Measurements from ENCODE around the gene CLCN7. TPM values are rescaled to one million over a fixed set of nuclear protein-coding genes. Genes with fewer than 3 reads are reported as not detected.

CLCN7 gene
- total and polyA plus RNA-seq, 9 of the 15 experiments (the other 6 are each of a cell fraction or from before 2014, with no cell fraction given), result 0.06 to 126 (median 18.7) TPM

DNA sequence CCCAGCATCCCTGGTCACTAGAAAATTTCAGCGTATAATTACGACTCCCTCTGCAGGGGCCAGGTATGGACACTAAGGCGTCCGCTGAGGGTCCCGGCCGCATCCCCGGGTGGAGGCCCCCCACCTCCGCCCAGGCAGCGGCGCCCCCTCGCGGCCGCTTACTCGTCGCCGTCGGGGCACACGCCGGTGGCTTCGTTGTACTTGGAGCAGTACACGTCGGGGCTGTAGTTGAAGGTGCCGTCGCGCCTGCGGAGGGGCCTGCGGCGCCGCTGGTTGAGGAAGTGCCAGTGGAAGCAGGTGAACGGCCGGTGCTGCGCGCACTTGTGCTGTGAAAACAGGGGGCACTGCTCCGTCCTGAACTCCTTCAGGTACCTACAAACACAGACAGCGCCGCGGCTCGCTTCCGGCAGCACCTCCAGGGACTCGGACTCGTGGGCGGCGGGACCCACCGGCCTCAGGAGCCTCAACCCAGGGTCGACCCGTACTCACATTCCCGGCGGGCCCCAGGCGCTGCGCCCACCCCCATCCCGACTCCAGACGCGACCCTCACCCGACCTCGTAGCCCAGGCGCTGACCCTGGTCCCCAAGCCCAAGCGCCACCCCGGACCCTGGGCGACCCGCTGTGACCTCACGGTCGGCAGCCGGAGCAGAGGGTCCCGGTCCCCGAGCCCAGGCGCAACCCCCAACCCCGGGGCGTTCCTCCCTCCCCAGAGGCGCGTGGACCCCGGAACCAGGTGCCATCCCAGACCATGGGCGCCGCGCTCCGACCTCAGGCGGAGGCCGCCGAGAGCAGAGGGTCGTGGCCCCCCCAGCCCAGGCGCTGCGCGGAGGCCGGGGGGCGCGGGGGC is 60.9 kb downstream of the CLCN7 start (continued):
- TF ChIP-seq, protein P1, sequence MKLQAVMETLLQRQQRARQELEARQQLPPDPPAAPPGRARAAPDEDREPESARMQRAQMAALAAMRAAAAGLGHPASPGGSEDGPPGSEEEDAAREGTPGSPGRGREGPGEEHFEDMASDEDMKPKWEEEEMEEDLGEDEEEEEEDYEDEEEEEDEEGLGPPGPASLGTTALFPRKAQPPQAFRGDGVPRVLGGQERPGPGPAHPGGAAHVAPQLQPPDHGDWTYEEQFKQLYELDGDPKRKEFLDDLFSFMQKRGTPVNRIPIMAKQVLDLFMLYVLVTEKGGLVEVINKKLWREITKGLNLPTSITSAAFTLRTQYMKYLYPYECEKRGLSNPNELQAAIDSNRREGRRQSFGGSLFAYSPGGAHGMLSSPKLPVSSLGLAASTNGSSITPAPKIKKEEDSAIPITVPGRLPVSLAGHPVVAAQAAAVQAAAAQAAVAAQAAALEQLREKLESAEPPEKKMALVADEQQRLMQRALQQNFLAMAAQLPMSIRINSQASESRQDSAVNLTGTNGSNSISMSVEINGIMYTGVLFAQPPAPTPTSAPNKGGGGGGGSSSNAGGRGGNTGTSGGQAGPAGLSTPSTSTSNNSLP (IDR thresholded peaks at IDR 0.05; ENCODE audit: borderline replicate concordance, low read depth, low read length), result no peak
- TF ChIP-seq TEAD1 (CRISPR knock-in tag; IDR thresholded peaks at IDR 0.05), result no peak
- peak; percentile 15 for TF ChIP-seq TAF1 (IDR thresholded peaks at IDR 0.05; ENCODE audit: control insufficient read depth, extremely low read depth, insufficient read depth, low read length, severe bottlenecking)
- no peak for TF ChIP-seq ILF3 (IDR thresholded peaks at IDR 0.05; ENCODE audit: borderline replicate concordance)
- TF ChIP-seq HMG20B (CRISPR knock-in tag; IDR thresholded peaks at IDR 0.05), result no peak
- TF ChIP-seq ZNF696 (CRISPR knock-in tag; conservative IDR thresholded peaks at IDR 0.05), result no peak
- no peak for TF ChIP-seq PTBP1 (IDR thresholded peaks at IDR 0.05; ENCODE audit: low read depth, low read length)
- no peak for TF ChIP-seq PHF20 (IDR thresholded peaks at IDR 0.05; ENCODE audit: partially characterized antibody)
- no peak for TF ChIP-seq STAT5A (IDR thresholded peaks at IDR 0.05; ENCODE audit: borderline replicate concordance, low read length)
- TF ChIP-seq ZNF780A (CRISPR knock-in tag; IDR thresholded peaks at IDR 0.05), result no peak
- TF ChIP-seq, protein P2, sequence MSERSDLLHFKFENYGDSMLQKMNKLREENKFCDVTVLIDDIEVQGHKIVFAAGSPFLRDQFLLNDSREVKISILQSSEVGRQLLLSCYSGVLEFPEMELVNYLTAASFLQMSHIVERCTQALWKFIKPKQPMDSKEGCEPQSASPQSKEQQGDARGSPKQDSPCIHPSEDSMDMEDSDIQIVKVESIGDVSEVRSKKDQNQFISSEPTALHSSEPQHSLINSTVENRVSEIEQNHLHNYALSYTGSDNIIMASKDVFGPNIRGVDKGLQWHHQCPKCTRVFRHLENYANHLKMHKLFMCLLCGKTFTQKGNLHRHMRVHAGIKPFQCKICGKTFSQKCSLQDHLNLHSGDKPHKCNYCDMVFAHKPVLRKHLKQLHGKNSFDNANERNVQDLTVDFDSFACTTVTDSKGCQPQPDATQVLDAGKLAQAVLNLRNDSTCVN (CRISPR knock-in tag; IDR thresholded peaks at IDR 0.05), result no peak
- TF ChIP-seq ZNF589 (CRISPR knock-in tag; IDR thresholded peaks at IDR 0.05; ENCODE audit: low read depth), result no peak
- no peak for TF ChIP-seq ETS2 (tag; IDR thresholded peaks at IDR 0.05; ENCODE audit: borderline replicate concordance, poor library complexity, severe bottlenecking)
- TF ChIP-seq ZNF146 (CRISPR knock-in tag; IDR thresholded peaks at IDR 0.05; ENCODE audit: unreplicated experiment), result no peak
- TF ChIP-seq TCF3 (CRISPR knock-in tag; IDR thresholded peaks at IDR 0.05), result no peak
- no peak for TF ChIP-seq KDM5B (IDR thresholded peaks at IDR 0.05; ENCODE audit: insufficient replicate concordance, low read depth, low read length)
- TF ChIP-seq CXXC5 (CRISPR knock-in tag; IDR thresholded peaks at IDR 0.05), result peak; percentile 60
- TF ChIP-seq KDM2B (CRISPR knock-in tag; IDR thresholded peaks at IDR 0.05), result 0 out of 2 replicates have a peak, but pooled peaks have one; percentile 33
- TF ChIP-seq ZFX (CRISPR knock-in tag; IDR thresholded peaks at IDR 0.05), result peak; percentile 65
- no peak for TF ChIP-seq RFX5 (IDR thresholded peaks at IDR 0.05; ENCODE audit: low read depth, low read length)
- peak; percentile 79 for TF ChIP-seq GABPB1 (CRISPR knock-in tag; IDR thresholded peaks at IDR 0.05)
- no peak for TF ChIP-seq ETV5 (CRISPR knock-in tag; IDR thresholded peaks at IDR 0.05; ENCODE audit: low read depth)
- no peak for TF ChIP-seq ZNF644 (tag; IDR thresholded peaks at IDR 0.05; ENCODE audit: low read depth)
- TF ChIP-seq ZBED1 (IDR thresholded peaks at IDR 0.05), result no peak
- TF ChIP-seq, protein P3, sequence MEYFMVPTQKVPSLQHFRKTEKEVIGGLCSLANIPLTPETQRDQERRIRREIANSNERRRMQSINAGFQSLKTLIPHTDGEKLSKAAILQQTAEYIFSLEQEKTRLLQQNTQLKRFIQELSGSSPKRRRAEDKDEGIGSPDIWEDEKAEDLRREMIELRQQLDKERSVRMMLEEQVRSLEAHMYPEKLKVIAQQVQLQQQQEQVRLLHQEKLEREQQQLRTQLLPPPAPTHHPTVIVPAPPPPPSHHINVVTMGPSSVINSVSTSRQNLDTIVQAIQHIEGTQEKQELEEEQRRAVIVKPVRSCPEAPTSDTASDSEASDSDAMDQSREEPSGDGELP (CRISPR knock-in tag; IDR thresholded peaks at IDR 0.05; ENCODE audit: borderline replicate concordance), result peak; percentile 50; the same call in 1 of the 2 replicates
- TF ChIP-seq NCOA2 (IDR thresholded peaks at IDR 0.05; ENCODE audit: partially characterized antibody in 2 of 2), result no peak

Measured in K562 (cell line).